Measurements from ENCODE around the gene EMP1.
"Not testable (repeated sequence)": the region's sequence is repeated elsewhere in the genome, so short reads cannot be mapped to it uniquely, and the experiment has no call there.

Gene EMP1

DNA sequence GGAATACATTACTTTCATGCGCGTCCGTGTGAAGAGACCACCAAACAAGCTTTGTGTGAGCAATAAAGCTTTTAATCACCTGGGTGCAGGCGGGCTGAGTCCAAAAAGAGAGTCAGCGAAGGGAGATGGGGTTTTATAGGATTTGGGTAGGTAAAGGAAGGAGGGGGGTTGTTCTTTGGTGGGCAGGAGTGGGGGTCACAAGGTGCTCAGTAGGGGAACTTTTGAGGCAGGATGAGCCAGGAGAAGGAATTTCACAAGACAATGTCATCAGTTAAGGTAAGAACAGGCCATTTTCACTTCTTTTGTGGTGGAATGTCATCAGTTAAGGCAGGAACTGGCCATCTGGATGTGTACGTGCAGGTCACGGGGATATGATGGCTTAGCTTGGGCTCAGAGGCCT, 63.1 kb downstream of the EMP1 start:
- not testable (repeated sequence) for DNase-seq

DNA sequence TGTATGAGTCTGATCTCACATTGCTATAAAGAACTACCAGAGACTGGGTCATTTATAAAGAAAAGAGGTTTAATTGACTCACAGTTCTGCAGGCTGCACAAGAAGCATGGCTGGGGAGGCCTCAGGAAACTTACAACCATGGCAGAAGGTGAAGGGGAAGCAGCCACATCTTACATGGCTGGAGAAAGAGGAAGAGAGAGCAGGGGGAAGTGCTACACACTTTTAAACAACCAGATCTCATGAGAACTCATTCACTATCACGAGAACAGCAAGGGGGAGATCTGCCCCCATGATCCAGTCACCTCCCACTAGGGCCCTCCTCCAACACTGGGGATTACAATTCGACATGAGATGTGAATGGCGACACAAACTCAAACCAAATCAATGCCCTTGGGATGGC, 71.3 kb downstream of the EMP1 start:
- not testable (repeated sequence) for DNase-seq

DNA sequence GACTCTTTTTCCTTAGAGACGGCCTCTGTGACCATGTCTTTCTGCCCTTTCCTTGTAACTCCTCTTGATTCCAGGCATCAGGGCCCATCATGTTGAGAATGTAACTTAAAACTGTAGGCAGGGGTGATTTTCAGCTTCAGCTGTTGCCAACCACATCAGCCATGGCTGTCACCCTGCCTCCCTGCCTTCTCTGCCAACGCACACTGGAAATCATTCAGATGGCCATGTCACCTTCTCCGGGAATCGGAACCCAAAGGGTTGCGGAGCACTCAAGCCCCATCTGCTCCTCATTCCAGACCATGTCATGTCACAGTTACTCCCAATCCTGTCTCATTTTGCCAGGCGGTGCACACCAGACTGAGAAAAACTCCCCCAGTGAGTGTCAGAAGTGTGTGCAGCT, 72.1 kb downstream of the EMP1 start:
- DNase-seq = no peak
